Endothelial cell of umbilical vein (primary cell): ENCODE data around the gene LAIR2.

Source experiments
- EZH2 ChIP-seq: IDR thresholded peaks from 2 replicates; pipeline ENCODE4 v1.6.1; 2012; ENCODE audit warnings: borderline replicate concordance, low read depth, mild to moderate bottlenecking, moderate library complexity, low read length, inconsistent platforms; ENCODE audit not compliant: severe bottlenecking
- TF ChIP-seq, protein P1 (sequence below), 2 donors: IDR thresholded peaks; 1 replicate in 1 of 2; 2 replicates in 1 of 2; pipeline ENCODE4 v1.5.1; 2011; ENCODE audit warnings: low read length in 2 of 2, mild to moderate bottlenecking in 2 of 2, moderate library complexity in 2 of 2, control low read depth in 1 of 2, inconsistent platforms in 1 of 2, low read depth in 1 of 2; ENCODE audit not compliant: insufficient read depth in 1 of 2; ENCODE audit errors: extremely low read depth in 1 of 2

DNA sequence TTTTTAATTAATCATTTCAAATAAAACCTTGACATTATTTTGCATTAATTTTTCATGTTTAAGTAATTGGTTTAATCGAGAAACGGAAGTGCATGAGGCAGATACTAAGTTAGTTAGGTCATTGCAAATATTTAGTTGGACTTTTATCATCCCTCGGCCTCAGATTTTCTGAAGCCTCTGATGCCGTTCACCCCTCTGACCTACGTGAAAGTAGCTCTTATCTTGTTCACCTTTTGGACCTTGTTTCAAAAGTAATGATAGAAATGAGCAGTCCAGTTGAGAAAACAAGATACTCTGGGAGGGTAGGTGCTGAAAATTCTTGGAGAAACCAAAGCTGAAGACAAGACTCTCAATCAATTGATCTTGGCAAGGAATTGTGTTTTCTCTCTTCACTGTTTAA lies 23.0 kb downstream of the LAIR2 start:
- TF ChIP-seq, protein P1, sequence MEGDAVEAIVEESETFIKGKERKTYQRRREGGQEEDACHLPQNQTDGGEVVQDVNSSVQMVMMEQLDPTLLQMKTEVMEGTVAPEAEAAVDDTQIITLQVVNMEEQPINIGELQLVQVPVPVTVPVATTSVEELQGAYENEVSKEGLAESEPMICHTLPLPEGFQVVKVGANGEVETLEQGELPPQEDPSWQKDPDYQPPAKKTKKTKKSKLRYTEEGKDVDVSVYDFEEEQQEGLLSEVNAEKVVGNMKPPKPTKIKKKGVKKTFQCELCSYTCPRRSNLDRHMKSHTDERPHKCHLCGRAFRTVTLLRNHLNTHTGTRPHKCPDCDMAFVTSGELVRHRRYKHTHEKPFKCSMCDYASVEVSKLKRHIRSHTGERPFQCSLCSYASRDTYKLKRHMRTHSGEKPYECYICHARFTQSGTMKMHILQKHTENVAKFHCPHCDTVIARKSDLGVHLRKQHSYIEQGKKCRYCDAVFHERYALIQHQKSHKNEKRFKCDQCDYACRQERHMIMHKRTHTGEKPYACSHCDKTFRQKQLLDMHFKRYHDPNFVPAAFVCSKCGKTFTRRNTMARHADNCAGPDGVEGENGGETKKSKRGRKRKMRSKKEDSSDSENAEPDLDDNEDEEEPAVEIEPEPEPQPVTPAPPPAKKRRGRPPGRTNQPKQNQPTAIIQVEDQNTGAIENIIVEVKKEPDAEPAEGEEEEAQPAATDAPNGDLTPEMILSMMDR (IDR thresholded peaks at IDR 0.05; ENCODE audit: extremely low read depth in 1 of 2, insufficient read depth in 1 of 2, low read depth in 1 of 2, low read length in 2 of 2): no peak
- no peak for TF ChIP-seq EZH2
